GM21360 (cell line): ENCODE data around the gene RAPH1.
"Not testable (repeated sequence)": the region's sequence is repeated elsewhere in the genome, so short reads cannot be mapped to it uniquely, and the experiment has no call there.

ENCODE experiments used
- ATAC-seq: cut with Tn5 transposase; IDR thresholded peaks from one replicate; pipeline ENCODE4 v1.9.1; 2021; ENCODE audit warnings: mild to moderate bottlenecking, moderate library complexity; ENCODE audit not compliant: unreplicated experiment

The RAPH1 gene

DNA sequence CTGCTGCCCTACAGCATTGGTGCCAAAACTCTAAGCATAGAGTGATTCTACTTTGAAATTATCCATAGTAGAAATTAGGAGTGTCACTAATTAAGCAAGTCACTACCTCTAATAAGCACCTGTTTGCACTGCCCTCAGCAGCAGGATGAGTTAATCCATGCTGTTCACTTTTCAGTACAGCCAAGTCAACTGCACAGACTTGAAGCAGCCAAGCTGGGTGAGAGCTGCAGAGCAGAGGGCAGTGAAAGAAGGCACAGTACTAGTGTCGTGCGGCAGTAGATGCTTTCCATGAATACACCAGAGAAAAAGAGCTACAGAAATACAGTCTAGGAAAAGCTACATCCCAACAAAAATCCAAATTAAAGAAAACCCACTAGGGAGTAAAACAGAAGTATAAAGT lies 98.6 kb downstream of the RAPH1 start:
- no peak for ATAC-seq

DNA sequence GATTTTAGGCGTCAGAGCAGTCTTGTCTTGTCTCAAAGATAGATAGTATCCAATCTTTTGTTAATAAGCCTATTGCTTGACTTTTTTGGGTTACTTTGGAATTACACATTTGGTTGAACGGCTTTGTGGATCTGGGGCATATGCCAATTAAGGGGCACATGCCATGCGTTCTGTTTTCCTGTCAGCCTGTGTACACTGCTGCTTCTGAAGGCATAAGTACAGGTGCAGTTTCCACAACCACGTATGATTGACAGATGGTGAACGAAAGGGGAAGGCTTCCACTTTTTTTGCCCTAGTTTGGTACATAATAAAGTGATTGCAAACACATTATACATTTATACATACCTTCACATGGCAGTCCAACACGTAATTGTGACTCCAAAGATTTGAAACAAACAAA lies 102.3 kb downstream of the RAPH1 start:
- ATAC-seq = no peak

DNA sequence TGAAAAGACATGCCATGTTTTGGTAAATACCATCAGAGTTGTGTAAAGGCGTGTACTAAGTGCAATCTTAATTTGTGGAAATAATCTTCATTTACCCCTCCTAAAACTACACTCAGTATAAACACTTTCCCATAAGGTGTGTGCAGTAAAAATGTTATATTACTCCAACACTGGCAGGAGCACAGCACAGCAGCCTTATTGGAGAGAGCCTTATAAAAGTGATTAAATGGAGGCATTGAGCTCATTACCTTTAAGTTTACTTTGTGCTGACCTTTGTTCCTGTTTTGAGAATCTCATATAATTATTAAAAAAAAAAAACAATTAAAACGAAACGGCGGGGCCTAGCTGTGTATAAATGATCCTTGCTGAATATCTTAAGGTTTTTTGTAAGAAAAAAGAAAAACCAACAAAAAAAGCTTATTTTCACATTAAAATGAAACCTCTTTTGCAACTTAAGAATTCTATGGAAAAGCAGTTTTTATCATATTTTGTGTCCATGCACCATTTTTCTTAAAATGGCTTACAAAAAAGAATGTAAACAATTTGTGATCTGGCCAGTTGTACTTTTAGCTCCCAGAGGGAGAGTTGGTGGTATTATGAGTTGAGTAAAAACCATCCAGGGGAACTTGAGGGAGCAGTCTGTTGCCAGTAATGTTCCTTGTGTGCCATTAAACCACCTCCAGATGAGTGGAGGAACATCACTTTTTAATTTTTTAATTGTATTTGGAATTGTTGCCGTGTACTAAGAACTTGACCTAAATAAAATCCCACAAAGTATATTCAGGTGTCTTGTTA lies 103.5 kb downstream of the RAPH1 start:
- no peak for ATAC-seq

DNA sequence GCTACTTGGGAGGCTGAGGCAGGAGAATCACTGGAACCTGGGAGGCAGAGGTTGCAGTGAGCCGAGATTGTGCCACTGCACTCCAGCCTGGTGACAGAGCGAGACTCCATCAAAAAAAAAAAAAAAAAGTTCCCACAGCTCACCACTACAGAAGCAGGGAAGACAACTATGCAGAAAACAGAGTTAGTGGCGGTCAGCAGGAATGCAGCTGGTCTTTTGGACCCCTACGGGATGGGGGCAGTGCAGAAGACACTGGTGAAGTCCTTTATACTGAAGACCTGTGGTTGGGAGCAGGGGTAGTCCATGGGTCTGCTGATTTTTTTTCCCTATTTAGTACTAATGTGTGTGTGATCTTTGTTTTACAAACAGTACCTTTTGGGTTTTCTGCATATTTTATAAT lies 105.5 kb downstream of the RAPH1 start:
- not testable (repeated sequence) for ATAC-seq

DNA sequence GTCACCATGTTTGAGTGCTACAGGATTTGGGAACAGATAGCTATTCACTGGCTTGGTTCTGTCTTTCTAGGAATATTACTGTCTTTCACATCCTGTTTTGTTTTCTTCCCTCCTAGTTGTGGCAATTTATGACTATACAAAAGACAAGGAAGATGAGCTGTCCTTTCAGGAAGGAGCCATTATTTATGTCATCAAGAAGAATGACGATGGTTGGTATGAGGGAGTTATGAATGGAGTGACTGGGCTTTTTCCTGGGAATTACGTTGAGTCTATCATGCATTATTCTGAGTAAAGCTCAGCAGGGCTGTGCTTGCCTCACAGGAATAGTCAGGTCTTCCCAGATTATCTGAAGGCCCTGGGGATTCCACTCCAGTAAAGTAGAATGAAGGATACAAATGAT lies 108.0 kb downstream of the RAPH1 start:
- no peak for ATAC-seq

DNA sequence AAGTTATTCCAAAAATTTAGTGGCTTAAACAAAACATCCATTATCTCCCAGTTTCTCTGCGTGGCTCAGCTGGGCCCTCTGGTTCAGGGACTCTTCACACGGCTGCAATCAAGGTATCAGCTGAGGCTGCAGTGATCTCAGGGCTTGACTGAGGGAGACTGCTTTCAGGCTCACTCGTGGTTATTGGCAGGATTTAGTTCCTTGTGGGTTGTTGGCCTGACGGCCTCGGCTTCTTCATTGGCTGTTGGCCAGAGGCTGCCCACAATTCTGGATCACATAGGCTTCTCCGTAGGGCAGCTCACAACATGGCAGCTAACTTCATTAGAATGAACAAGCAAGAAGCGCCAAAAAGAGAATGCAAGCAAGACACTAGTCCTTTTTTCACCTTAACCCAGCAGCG lies 116.8 kb downstream of the RAPH1 start:
- ATAC-seq = no peak

DNA sequence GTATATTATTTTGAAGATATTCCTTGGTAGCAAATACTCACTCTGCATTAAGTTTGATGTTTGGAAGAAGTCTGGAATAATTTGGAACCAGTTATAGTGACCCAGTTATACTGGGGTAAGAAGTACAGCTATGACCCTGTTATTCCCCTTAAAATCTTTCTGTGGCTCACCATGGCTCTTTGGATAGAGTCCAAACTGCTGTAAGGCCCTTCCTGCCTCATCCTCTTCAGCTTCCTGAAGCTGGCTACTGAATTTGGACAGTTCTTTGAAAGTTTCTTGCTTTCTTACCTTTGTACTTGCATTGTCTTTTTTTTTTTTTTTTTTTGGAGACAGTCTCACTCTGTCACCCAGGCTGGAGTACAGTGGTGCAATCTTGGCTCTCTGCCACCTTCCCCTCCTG lies 121.3 kb downstream of the RAPH1 start:
- ATAC-seq = no peak

DNA sequence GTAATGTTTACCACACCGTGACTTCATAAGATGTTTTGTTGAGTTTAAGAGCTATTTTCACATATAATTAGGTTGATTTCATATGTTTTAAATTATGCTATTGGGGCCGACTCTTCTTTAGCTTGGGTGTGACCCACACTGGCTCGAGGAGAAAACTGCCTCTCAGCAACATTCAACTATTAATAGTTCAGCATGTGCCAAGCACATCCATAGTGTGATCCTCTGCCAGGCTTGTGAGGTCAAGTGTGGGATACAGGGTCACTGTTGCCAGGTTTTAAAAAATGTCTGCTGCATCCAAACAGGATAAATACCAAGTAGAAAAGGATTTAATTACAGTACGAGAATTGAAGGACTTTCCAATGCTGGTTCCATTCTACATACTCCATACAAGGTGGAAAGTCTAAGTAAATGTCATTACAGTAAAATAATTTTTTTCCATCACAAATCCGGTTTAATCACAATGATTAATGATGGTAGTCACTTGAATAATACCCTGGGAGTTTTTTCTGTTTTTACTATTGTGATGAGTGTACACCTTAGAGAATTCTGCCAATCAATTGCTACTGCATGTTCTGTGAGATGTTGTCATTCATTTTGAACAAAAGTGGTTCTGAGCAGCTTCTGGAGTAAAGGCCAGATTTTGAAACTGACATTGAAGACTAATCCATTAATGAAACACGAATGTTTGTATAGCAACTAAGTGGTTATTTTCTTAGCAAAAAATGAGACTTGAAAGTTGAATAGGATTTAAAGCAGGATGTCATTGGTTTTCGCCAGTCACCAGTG lies 122.4 kb downstream of the RAPH1 start:
- ATAC-seq = no peak

DNA sequence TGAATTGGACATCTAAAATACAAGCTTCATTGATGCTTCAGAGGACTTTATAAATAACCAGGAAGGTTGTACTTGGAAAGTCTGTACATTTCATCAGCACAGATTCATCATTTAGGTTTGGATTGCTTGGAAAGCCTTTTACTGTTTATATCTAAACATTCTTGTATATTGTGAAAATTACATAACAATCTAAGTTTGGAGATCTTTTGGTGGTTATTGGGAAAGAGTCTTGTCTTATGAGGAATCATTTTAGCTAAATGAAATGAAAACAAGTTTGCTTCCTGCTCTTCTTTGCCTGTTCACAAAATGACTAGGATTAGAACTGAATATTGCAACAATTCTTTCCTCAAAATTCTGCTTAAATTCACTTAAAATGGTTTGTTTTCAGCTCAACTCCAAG lies 127.6 kb downstream of the RAPH1 start:
- no peak for ATAC-seq

DNA sequence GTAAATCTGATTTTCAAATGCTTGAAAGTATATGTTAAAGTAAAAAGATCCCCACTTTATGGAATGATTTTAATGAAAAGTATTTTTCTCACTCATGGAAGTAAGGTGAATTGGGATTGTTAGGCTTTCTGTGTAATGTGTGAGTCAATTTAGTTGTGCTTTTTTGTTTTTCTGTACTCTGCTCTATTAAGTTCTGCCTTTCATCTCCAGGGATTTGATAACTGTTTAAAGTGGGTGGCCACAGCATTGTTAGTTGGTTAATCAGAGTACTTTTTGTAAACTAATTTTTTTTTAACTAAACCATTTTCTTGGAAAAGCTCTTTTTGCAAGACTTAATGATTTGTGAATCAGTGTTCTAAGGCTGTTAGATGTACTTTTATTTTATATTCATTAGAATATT lies 130.1 kb downstream of the RAPH1 start:
- ATAC-seq = no peak

DNA sequence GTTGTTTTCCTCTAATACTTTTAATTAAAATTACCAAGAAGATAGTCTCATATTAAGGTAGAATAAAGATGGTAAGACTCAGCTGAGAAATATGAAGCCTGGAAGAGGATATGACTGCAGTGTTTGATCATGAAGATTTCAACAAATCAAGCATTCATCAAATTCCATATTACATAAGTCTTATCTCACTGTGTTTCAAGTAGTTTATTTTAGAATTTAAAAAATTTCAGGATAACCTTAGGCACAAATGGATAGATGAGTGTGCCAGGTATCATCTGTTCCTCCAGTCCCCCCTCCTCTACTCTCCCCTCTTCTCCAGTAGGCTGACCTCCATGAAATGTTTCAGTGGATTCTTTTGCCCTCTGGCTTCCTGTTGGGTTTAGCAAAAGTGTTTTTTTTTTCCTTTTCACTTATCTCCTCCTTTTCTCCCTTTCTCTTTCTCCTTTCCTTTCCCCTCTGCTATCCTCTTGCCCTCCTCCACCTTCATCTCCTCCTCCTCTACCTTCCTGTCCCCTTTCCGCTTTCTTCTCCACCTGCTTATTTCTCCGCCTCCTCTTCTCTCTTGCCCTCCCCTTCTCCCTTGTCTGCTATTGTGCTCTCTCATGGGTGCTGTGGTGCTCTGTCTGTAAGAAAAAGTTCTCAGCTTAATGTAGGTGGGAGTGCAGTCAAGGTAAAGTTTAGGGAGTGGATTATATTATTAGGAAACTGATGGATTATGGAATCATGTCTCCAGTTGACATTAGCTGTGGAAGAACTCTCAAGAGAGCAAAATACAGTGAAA lies 134.1 kb downstream of the RAPH1 start:
- no peak for ATAC-seq

DNA sequence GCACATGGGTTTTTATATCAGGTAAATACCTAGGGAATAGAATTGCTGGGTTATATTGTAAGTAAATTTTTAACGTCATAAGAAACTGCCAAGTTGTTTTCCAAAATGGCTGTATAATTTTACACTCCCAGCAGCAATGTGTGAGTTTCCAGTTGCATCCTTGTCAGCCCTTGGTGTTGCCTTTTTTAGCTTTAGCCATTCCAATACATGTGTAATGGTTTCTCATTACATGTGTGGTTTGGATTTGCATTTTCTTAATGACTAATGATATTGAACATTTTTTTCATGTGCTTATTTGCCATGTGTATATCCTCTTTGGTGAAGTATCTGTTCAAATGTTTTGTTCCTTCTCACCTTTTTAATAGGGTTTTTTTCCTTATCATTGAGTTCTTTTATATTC lies 136.1 kb downstream of the RAPH1 start:
- ATAC-seq = no peak

DNA sequence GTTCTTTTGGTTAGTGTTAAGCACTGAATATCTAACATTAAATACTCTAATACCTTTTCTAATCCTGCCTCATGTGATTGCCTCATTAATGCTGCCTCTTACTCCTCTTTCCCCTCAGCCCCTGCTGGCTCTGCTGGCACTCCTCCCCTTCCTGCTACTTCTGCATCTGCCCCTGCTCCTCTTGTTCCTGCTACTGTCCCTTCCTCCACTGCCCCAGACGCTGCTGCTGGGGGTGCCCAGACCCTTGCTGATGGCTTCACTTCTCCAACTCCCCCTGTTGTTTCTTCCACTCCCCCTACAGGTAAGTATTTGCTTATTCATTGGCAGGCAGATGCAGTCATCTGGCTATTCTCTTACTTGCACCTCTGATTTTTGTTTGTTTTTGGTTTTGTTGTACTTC lies 138.4 kb downstream of the RAPH1 start:
- ATAC-seq = no peak

DNA sequence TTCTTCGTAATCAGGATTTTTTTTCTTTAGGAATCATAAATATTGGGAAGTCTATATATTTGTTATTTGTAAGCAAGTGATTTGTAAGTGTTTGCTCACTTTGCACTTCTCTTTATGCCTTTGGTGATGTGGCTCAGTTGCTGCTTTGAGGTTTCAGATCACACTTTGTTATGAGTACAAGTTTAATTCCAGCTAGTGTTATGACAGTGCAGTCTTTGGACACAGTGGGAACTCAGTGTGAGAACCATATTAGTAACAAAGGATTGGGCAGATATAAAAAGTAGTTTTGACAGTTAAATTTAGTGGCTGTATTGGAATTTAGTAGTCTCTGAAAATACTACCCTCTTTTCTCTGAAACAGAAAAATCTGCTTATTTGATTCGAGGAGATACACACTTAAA lies 139.2 kb downstream of the RAPH1 start:
- ATAC-seq = no peak

DNA sequence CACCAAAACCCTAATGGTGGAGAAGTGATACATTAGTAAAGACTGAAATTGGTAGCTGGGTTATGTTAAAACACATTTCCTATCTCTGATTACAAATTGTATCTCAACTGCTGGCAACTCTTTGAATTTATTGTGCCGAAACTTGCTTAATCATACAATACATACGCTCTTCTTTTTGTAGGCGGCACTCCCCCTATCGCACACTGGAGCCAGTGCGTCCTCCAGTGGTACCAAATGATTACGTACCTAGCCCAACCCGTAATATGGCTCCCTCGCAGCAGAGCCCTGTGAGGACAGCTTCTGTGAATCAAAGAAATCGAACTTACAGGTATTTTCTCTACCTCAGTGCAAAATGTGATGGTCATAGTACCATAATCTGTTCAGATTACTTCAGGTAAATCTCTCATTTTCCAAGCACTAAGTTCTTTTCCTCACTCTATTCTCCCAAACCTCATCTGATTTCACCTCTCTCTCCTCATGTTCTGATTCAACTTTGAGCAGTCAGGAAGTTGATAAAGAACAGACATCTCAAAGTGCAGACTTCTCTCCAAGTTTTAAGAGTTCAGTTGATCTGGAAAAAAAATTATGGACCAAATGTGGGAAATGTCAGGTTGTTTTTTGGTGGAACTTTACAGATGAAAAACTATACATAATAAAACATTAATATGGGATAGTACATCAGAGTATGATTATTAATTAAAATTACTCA lies 140.4 kb downstream of the RAPH1 start:
- ATAC-seq = no peak

DNA sequence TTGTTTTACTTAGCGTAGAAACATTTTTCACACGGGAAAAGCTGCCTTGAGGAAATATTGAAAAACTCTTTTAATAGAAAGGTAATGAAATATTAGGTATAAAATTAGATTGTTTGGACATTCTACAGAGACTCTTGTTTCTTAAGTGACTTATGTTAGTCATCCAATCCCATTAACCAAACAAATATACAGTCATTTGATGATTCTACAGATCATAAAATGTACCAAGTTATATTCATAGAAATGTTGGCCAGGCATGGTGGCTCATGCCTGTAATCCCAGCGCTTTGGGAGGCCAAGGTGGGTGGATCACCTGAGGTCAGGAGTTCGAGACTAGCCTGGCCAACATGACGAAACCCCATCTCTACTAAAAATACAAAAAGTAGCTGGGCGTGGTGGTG lies 146.9 kb downstream of the RAPH1 start:
- not testable (repeated sequence) for ATAC-seq

DNA sequence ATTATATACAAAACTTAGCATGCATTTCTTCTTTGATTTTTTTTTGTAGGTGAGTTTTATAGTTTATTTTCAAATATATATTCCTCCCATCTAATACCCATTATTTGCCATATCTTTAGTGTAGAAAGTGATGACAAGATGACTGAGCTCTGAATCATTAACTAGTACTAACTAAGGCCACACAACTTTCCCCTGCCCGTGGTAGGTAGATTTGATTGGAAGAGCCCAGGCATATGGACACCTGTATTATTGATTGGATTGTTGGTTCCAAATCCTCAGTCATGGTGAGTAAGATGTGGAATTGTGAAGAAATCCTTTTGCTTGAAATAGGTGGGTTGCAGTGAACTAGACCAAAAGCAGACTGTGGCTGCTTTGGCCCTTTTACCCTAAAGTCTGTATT lies 152.1 kb downstream of the RAPH1 start:
- no peak for ATAC-seq

DNA sequence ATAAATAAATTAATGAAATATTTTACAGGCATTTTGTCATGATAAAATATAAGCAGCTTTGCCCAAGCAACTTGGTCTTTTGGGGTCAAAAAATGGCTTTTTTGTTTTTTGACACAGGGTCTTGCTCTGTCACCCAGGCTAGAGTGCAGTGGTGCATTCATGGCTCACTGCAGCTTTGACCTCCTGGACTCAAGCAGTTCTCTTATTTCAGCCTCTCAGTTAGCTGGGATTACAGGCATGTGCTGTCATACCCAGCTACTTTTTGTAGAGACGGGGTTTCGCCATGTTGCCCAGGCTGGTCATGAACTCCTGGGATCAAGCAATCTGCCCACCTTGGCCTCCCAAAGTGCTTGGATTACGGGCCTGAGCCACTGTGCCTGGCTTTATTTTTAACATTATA lies 155.9 kb downstream of the RAPH1 start:
- ATAC-seq = no peak

DNA sequence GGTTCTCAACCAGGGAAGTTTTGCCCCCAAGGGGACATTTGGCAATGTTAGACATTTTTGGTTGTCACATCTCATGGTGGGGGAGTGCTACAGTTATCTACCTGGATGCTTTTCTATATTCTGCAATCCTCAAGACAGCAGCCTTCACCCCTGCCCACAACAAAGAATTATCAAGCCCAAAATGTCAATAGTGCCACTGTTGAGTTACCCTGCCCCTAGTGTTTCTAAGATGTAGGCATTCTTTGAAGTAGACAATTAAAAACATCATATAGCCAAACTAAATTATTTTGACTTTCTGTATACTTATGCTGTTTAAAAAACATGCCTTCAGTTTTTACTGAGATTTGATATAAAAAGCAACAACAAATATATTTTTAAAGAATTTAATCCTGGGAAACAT lies 158.9 kb downstream of the RAPH1 start:
- no peak for ATAC-seq

DNA sequence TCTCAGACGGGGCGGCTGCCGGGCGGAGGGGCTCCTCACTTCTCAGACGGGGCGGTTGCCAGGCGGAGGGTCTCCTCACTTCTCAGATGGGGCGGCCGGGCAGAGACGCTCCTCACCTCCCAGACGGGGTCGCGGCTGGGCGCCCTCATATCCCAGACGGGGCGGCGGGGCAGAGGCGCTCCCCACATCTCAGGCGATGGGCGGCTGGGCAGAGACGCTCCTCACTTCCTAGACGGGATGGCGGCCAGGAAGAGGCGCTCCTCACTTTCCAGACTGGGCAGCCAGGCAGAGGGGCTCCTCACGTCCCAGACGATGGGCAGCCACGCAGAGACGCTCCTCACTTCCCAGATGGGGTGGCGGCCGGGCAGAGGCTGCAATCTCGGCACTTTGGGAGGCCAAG lies 162.4 kb downstream of the RAPH1 start:
- not testable (repeated sequence) for ATAC-seq
